ENCODE data around the gene GNG13.

DNA sequence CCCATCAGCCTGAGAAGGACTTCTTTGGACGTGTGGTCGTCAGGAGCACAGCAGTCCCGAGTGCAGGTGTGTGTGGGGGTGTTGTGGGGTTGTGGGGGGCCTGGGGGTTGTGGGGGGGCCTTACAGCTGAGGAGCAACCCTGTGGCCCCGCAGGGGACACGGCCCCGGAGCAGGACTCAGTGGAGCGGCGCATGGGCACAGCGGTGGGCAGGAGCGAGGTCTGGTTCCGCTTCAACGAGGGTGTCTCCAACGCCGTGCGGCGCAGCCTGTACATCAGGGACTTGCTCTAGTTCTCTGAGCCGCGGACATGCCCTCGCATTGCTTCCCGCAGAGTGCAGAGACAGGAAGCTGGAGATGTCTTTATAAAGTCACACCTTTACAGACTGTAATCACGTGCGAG is 2.8 kb downstream of the GNG13 start:
- TF ChIP-seq, protein P1, sequence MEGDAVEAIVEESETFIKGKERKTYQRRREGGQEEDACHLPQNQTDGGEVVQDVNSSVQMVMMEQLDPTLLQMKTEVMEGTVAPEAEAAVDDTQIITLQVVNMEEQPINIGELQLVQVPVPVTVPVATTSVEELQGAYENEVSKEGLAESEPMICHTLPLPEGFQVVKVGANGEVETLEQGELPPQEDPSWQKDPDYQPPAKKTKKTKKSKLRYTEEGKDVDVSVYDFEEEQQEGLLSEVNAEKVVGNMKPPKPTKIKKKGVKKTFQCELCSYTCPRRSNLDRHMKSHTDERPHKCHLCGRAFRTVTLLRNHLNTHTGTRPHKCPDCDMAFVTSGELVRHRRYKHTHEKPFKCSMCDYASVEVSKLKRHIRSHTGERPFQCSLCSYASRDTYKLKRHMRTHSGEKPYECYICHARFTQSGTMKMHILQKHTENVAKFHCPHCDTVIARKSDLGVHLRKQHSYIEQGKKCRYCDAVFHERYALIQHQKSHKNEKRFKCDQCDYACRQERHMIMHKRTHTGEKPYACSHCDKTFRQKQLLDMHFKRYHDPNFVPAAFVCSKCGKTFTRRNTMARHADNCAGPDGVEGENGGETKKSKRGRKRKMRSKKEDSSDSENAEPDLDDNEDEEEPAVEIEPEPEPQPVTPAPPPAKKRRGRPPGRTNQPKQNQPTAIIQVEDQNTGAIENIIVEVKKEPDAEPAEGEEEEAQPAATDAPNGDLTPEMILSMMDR (IDR thresholded peaks at IDR 0.05) = no peak
- TF ChIP-seq POLR2A (IDR thresholded peaks at IDR 0.05) (no peak), POLR2AphosphoS5 (IDR thresholded peaks at IDR 0.05) (no peak)
